Tibial nerve (tissue), 4 donors: ENCODE data around the gene FLII. TPM values are rescaled to one million over a fixed set of nuclear protein-coding genes. Genes with fewer than 3 reads are reported as not detected.

Experiments used
- DNase-seq, 2 donors: peaks; one replicate each; pipeline ENCODE4 v3.0.0-alpha.2; 2019; ENCODE audit warnings: low spot score in 2 of 2
- H3K27ac ChIP-seq, 4 donors: fragments of 200-600 bp; sonication (generic) in 3 of 4; one replicate each; pipeline ENCODE4 v1.5.1; 2017 to 2019; ENCODE audit warnings: mild to moderate bottlenecking in 1 of 4
- H3K27me3 ChIP-seq, 2 donors: fragments of 200-600 bp; sonication (generic) in 1 of 2; one replicate each; pipeline versions ENCODE4 v1.5.1 to v1.6.0; 2017 to 2019
- H3K36me3 ChIP-seq, 3 donors: fragments of 200-600 bp; sonication (generic); one replicate each; pipeline ENCODE4 v1.5.1; 2018 to 2019
- H3K4me1 ChIP-seq, 4 donors: fragments of 200-600 bp; sonication (generic) in 3 of 4; one replicate each; pipeline ENCODE4 v1.5.1; 2017 to 2019
- H3K4me3 ChIP-seq, 4 donors: fragments of 200-600 bp; sonication (generic) in 3 of 4; one replicate each; pipeline ENCODE4 v1.5.1; 2017 to 2019; ENCODE audit warnings: mild to moderate bottlenecking in 1 of 4, moderate library complexity in 1 of 4
- H3K9me3 ChIP-seq, 4 donors: fragments of 200-600 bp; sonication (generic) in 3 of 4; one replicate each; pipeline ENCODE4 v1.5.1; 2017 to 2019
- CTCF ChIP-seq, 5 experiments: fragments of 200-600 bp in 3 of 5; fragments of 450-650 bp in 2 of 5; sonication (generic) in 3 of 5; IDR thresholded peaks; one replicate each; pipeline ENCODE4 v1.5.1; 2016 to 2019; ENCODE audit warnings: antibody characterized with exemption in 5 of 5, mild to moderate bottlenecking in 3 of 5, moderate library complexity in 2 of 5
- EP300 ChIP-seq, 2 donors: sonication (generic); formaldehyde crosslinking; IDR thresholded peaks; one replicate each; pipeline ENCODE4 v1.6.1; 2017; ENCODE audit warnings: antibody characterized with exemption in 2 of 2, mild to moderate bottlenecking in 1 of 2
- POLR2A ChIP-seq, 2 donors: fragments of 450-650 bp; IDR thresholded peaks; one replicate each; pipeline ENCODE4 v1.6.1; 2017; ENCODE audit warnings: antibody characterized with exemption in 2 of 2, mild to moderate bottlenecking in 2 of 2, moderate library complexity in 2 of 2
- WGBS, 2 donors: methylation state at CpG; one replicate each; pipeline ENCODE4 v1.1.5; 2018; 5-methylcytosine and 5-hydroxymethylcytosine counted together
- total RNA-seq, 4 donors: library from RNA; depleted of rRNA; stranded (reverse); fragments of >200 nt; gene quantifications; one replicate each; pipeline ENCODE4 v1.1.0, GENCODE V29; 2016

The FLII gene
- total RNA-seq, 4 donors from 2014 or later = 284 to 466 (median 335) TPM

- Histone ChIP-seq H3K36me3 (peaks cover 7 to 99% (median 42%) of the 10 kb centered on the region in 3 donors), H3K27me3 (no peaks in the 10 kb centered on the region), H3K9me3 (no peaks in the 10 kb centered on the region), H3K27ac (no peak overlapping the region), H3K4me1 (no peaks in the 10 kb centered on the region), H3K4me3 (no peak overlapping the region)
- WGBS, 2 donors = 86 to 95% methylated on average over 5 to 11 of the region's 11 CpGs
- DNase-seq = no peak
- TF ChIP-seq POLR2A (IDR thresholded peaks at IDR 0.05) (no peak), CTCF (IDR thresholded peaks at IDR 0.05) (no peak), EP300 (IDR thresholded peaks at IDR 0.05) (no peak)
Observed at GRCh38 chr17:18285296-18285695, 26.8 kb upstream of the FLII start.

- H3K4me3 ChIP-seq = no peak overlapping the region
- no peaks in the 10 kb centered on the region for H3K9me3 ChIP-seq
- 86 to 93% methylated on average over 6 of the region's 6 CpGs for WGBS, 2 donors
- H3K27ac ChIP-seq = no peak overlapping the region
- peaks cover 7 to 99% (median 30%) of the 10 kb centered on the region in 3 donors for H3K36me3 ChIP-seq
- H3K27me3 ChIP-seq = no peaks in the 10 kb centered on the region
- no peak for TF ChIP-seq POLR2A (IDR thresholded peaks at IDR 0.05)
- no peak for TF ChIP-seq EP300 (IDR thresholded peaks at IDR 0.05)
- no peak for TF ChIP-seq CTCF (IDR thresholded peaks at IDR 0.05)
- no peaks in the 10 kb centered on the region for H3K4me1 ChIP-seq
- no peak for DNase-seq
Observed at GRCh38 chr17:18281788-18282187, 23.2 kb upstream of the FLII start.

- Histone ChIP-seq H3K4me3 (no peak overlapping the region), H3K4me1 (no peaks in the 10 kb centered on the region), H3K27ac (no peak overlapping the region), H3K27me3 (no peaks in the 10 kb centered on the region), H3K9me3 (no peaks in the 10 kb centered on the region), H3K36me3 (peaks cover 11 to 99% (median 26%) of the 10 kb centered on the region in 3 donors)
- TF ChIP-seq POLR2A (IDR thresholded peaks at IDR 0.05) (no peak), EP300 (IDR thresholded peaks at IDR 0.05) (no peak), CTCF (IDR thresholded peaks at IDR 0.05) (no peak)
- 45 to 58% methylated on average over 5 of the region's 5 CpGs for WGBS, 2 donors
- no peak for DNase-seq
Observed at GRCh38 chr17:18280766-18281371, 22.3 kb upstream of the FLII start.

GRCh38 chr17:18280249-18280648, 21.7 kb upstream of the FLII start:
- no peak for DNase-seq
- 96 to 100% methylated on average over 3 to 4 of the region's 4 CpGs for WGBS, 2 donors
- H3K27ac ChIP-seq = no peak overlapping the region
- H3K36me3 ChIP-seq = peaks cover 11 to 99% (median 23%) of the 10 kb centered on the region in 3 donors
- H3K27me3 ChIP-seq = no peaks in the 10 kb centered on the region
- H3K4me1 ChIP-seq = no peaks in the 10 kb centered on the region
- TF ChIP-seq POLR2A (IDR thresholded peaks at IDR 0.05) = no peak
- TF ChIP-seq CTCF (IDR thresholded peaks at IDR 0.05) = no peak
- TF ChIP-seq EP300 (IDR thresholded peaks at IDR 0.05) = no peak
- no peaks in the 10 kb centered on the region for H3K9me3 ChIP-seq
- H3K4me3 ChIP-seq = no peak overlapping the region

GRCh38 chr17:18278867-18279266, 20.3 kb upstream of the FLII start:
- no peak for DNase-seq
- peaks cover 9 to 97% (median 22%) of the 10 kb centered on the region in 3 donors for H3K36me3 ChIP-seq
- no peak for TF ChIP-seq POLR2A (IDR thresholded peaks at IDR 0.05)
- no peak for TF ChIP-seq CTCF (IDR thresholded peaks at IDR 0.05)
- no peak for TF ChIP-seq EP300 (IDR thresholded peaks at IDR 0.05)
- no peak overlapping the region for H3K27ac ChIP-seq
- H3K9me3 ChIP-seq = no peaks in the 10 kb centered on the region
- no peaks in the 10 kb centered on the region for H3K4me1 ChIP-seq
- no peak overlapping the region for H3K4me3 ChIP-seq
- no peaks in the 10 kb centered on the region for H3K27me3 ChIP-seq
- 79 to 81% methylated on average over 3 of the region's 3 CpGs for WGBS, 2 donors
